ENCODE data around the gene ESPNL.

Gene ESPNL

GRCh38 chr2:238079874-238080327, 20.2 kb upstream of the ESPNL start:
- DNase-seq (ENCODE audit: low read depth in 2 of 2) = no peak

- no peak for DNase-seq (ENCODE audit: low read depth in 2 of 2)
Observed at GRCh38 chr2:238080518-238080917, 19.6 kb upstream of the ESPNL start.

- no peak for DNase-seq (ENCODE audit: low read depth in 2 of 2)
Observed at GRCh38 chr2:238081150-238081549, 19.0 kb upstream of the ESPNL start.

GRCh38 chr2:238081561-238081960, 18.6 kb upstream of the ESPNL start:
- DNase-seq (ENCODE audit: low read depth in 2 of 2) = no peak

GRCh38 chr2:238082151-238082550, 18.0 kb upstream of the ESPNL start:
- DNase-seq (ENCODE audit: low read depth in 2 of 2) = no peak

- DNase-seq (ENCODE audit: low read depth in 2 of 2) = no peak
Observed at GRCh38 chr2:238082827-238083226, 17.3 kb upstream of the ESPNL start.

GRCh38 chr2:238083919-238084318, 16.2 kb upstream of the ESPNL start:
- no peak for DNase-seq (ENCODE audit: low read depth in 2 of 2)

GRCh38 chr2:238084761-238085160, 15.4 kb upstream of the ESPNL start:
- DNase-seq (ENCODE audit: low read depth in 2 of 2) = no peak

- no peak for DNase-seq (ENCODE audit: low read depth in 2 of 2)
Observed at GRCh38 chr2:238085899-238086298, 14.2 kb upstream of the ESPNL start.

- DNase-seq (ENCODE audit: low read depth in 2 of 2) = no peak
Observed at GRCh38 chr2:238087211-238087610, 12.9 kb upstream of the ESPNL start.

- DNase-seq (ENCODE audit: low read depth in 2 of 2) = no peak
Observed at GRCh38 chr2:238090887-238091286, 9.3 kb upstream of the ESPNL start.

- no peak for DNase-seq (ENCODE audit: low read depth in 2 of 2)
Observed at GRCh38 chr2:238091436-238092060, 8.6 kb upstream of the ESPNL start.

- DNase-seq (ENCODE audit: low read depth in 2 of 2) = no peak
Observed at GRCh38 chr2:238092486-238093035, 7.6 kb upstream of the ESPNL start.

- DNase-seq (ENCODE audit: low read depth in 2 of 2) = no peak
Observed at GRCh38 chr2:238093181-238094140, 6.7 kb upstream of the ESPNL start.

GRCh38 chr2:238094438-238095022, 5.6 kb upstream of the ESPNL start:
- no peak for DNase-seq (ENCODE audit: low read depth in 2 of 2)

- no peak for DNase-seq (ENCODE audit: low read depth in 2 of 2)
Observed at GRCh38 chr2:238095143-238095542, 5.0 kb upstream of the ESPNL start.

GRCh38 chr2:238096311-238097011, 3.7 kb upstream of the ESPNL start:
- DNase-seq (ENCODE audit: low read depth in 2 of 2) = no peak

- no peak for DNase-seq (ENCODE audit: low read depth in 2 of 2)
Observed at GRCh38 chr2:238097201-238097987, 2.7 kb upstream of the ESPNL start.

GRCh38 chr2:238097988-238098871, 1.9 kb upstream of the ESPNL start:
- DNase-seq (ENCODE audit: low read depth in 2 of 2) = no peak

Data from fibroblast of skin of left biceps (primary cell).